Neural cell (in vitro differentiated cells): ENCODE results near the gene CCDC69.

Experiments used
- CTCF ChIP-seq: fragments of 450-650 bp; IDR thresholded peaks from 2 replicates; pipeline ENCODE4 v1.5.1; 2014; ENCODE audit warnings: antibody characterized with exemption, mild to moderate bottlenecking, moderate library complexity; ENCODE audit not compliant: poor library complexity, severe bottlenecking
- EP300 ChIP-seq: fragments of 450-650 bp; conservative IDR thresholded peaks from 2 replicates; pipeline ENCODE4 v1.6.1; 2014; ENCODE audit warnings: antibody characterized with exemption, mild to moderate bottlenecking, moderate library complexity; ENCODE audit not compliant: poor library complexity, severe bottlenecking
- EZH2 ChIP-seq: fragments of 200-600, 300-800 bp; shearing (Covaris generic), sonication (generic); IDR thresholded peaks from 2 replicates; pipeline ENCODE4 v1.6.1; 2014; ENCODE audit warnings: antibody characterized with exemption, low read length, borderline replicate concordance, mild to moderate bottlenecking; ENCODE audit not compliant: insufficient read depth, poor library complexity, severe bottlenecking
- MXI1 ChIP-seq: fragments of 450-650 bp; conservative IDR thresholded peaks from 2 replicates; pipeline ENCODE4 v1.6.1; 2014; ENCODE audit warnings: antibody characterized with exemption, mild to moderate bottlenecking; ENCODE audit not compliant: poor library complexity, severe bottlenecking
- POLR2AphosphoS5 ChIP-seq: IDR thresholded peaks from 2 replicates; pipeline ENCODE4 v1.6.1; 2012
- RAD21 ChIP-seq: fragments of 450-650 bp; conservative IDR thresholded peaks from 2 replicates; pipeline ENCODE4 v1.6.1; 2014; ENCODE audit warnings: antibody characterized with exemption, mild to moderate bottlenecking, moderate library complexity
- SMC3 ChIP-seq: fragments of 450-650 bp; conservative IDR thresholded peaks from 2 replicates; pipeline ENCODE4 v1.6.1; 2014; ENCODE audit warnings: antibody characterized with exemption, mild to moderate bottlenecking, moderate library complexity; ENCODE audit not compliant: poor library complexity
- TF ChIP-seq, protein P1 (sequence below): IDR thresholded peaks from 2 replicates; pipeline ENCODE4 v1.6.1; 2012; ENCODE audit warnings: borderline replicate concordance

GRCh38 chr5:151153766-151154272 lies 70.1 kb downstream of the CCDC69 start:
- TF ChIP-seq CTCF (no peak), POLR2AphosphoS5 (no peak), SMC3 (no peak), EZH2 (no peak), MXI1 (no peak), EP300 (no peak), RAD21 (no peak)
- TF ChIP-seq, protein P1, sequence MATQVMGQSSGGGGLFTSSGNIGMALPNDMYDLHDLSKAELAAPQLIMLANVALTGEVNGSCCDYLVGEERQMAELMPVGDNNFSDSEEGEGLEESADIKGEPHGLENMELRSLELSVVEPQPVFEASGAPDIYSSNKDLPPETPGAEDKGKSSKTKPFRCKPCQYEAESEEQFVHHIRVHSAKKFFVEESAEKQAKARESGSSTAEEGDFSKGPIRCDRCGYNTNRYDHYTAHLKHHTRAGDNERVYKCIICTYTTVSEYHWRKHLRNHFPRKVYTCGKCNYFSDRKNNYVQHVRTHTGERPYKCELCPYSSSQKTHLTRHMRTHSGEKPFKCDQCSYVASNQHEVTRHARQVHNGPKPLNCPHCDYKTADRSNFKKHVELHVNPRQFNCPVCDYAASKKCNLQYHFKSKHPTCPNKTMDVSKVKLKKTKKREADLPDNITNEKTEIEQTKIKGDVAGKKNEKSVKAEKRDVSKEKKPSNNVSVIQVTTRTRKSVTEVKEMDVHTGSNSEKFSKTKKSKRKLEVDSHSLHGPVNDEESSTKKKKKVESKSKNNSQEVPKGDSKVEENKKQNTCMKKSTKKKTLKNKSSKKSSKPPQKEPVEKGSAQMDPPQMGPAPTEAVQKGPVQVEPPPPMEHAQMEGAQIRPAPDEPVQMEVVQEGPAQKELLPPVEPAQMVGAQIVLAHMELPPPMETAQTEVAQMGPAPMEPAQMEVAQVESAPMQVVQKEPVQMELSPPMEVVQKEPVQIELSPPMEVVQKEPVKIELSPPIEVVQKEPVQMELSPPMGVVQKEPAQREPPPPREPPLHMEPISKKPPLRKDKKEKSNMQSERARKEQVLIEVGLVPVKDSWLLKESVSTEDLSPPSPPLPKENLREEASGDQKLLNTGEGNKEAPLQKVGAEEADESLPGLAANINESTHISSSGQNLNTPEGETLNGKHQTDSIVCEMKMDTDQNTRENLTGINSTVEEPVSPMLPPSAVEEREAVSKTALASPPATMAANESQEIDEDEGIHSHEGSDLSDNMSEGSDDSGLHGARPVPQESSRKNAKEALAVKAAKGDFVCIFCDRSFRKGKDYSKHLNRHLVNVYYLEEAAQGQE: no peak
